ENCODE measurements around the gene TAF6L. TPM values are rescaled to one million over a fixed set of nuclear protein-coding genes. Genes with fewer than 3 reads are reported as not detected.

TAF6L gene
- total RNA-seq, 2 donors from 2014 or later, result 37.4 to 41.7 TPM

DNA sequence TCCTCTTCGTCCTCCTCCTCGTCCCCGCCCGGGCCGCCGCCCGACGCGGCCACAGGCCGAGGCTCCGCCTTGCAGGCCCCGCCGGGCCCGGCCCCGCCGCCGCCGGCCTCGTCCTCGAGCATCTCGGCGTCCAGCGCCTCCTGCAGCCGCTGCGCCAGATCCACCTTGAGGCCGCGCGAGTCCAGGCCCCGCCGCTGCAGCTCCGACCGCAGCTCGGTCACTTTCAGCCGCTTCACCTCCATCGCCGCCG lies 44.4 kb upstream of the TAF6L start:
- H3K27ac Mint-ChIP-seq, result peak overlapping the region; percentile 99
- Histone ChIP-seq H3K9ac (ENCODE audit: extremely low read depth, low read length, poor library complexity, severe bottlenecking) (peak overlapping the region; percentile 78), H3K4me3 (ENCODE audit: low read length) (peak overlapping the region; percentile 97), H3K27me3 (ENCODE audit: control insufficient read depth, insufficient read depth, low read length, poor library complexity, severe bottlenecking) (no peaks in the 10 kb centered on the region), H3K36me3 (ENCODE audit: control insufficient read depth, insufficient read depth, low read length) (peaks cover 40% of the 10 kb centered on the region), H3K4me1 (ENCODE audit: control insufficient read depth, insufficient read depth, low read length) (no peaks in the 10 kb centered on the region), H3K27ac (ENCODE audit: low read depth, low read length) (peak overlapping the region; percentile 93), H3K9me3 (ENCODE audit: control insufficient read depth, low read length) (no peaks in the 10 kb centered on the region)
- peak overlapping the region; percentile 96 for H3K4me3 Mint-ChIP-seq
- H3K9me3 Mint-ChIP-seq, result no peaks in the 10 kb centered on the region
- H3K4me1 Mint-ChIP-seq, result peaks cover 22% of the 10 kb centered on the region
- peaks cover 45% of the 10 kb centered on the region for H3K36me3 Mint-ChIP-seq (ENCODE audit: low read depth)
- TF ChIP-seq, protein P1, sequence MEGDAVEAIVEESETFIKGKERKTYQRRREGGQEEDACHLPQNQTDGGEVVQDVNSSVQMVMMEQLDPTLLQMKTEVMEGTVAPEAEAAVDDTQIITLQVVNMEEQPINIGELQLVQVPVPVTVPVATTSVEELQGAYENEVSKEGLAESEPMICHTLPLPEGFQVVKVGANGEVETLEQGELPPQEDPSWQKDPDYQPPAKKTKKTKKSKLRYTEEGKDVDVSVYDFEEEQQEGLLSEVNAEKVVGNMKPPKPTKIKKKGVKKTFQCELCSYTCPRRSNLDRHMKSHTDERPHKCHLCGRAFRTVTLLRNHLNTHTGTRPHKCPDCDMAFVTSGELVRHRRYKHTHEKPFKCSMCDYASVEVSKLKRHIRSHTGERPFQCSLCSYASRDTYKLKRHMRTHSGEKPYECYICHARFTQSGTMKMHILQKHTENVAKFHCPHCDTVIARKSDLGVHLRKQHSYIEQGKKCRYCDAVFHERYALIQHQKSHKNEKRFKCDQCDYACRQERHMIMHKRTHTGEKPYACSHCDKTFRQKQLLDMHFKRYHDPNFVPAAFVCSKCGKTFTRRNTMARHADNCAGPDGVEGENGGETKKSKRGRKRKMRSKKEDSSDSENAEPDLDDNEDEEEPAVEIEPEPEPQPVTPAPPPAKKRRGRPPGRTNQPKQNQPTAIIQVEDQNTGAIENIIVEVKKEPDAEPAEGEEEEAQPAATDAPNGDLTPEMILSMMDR (conservative IDR thresholded peaks at IDR 0.05), result no peak
- 0% methylated on average over 37 of the region's 37 CpGs; no CpG with 5 or more reads in 1 of the 2 experiments for WGBS, 2 experiments (ENCODE audit: insufficient coverage in 1 of 2, insufficient read length in 1 of 2)
- no peak for DNase-seq
- no peaks in the 10 kb centered on the region for H3K27me3 Mint-ChIP-seq (ENCODE audit: insufficient read depth)

DNA sequence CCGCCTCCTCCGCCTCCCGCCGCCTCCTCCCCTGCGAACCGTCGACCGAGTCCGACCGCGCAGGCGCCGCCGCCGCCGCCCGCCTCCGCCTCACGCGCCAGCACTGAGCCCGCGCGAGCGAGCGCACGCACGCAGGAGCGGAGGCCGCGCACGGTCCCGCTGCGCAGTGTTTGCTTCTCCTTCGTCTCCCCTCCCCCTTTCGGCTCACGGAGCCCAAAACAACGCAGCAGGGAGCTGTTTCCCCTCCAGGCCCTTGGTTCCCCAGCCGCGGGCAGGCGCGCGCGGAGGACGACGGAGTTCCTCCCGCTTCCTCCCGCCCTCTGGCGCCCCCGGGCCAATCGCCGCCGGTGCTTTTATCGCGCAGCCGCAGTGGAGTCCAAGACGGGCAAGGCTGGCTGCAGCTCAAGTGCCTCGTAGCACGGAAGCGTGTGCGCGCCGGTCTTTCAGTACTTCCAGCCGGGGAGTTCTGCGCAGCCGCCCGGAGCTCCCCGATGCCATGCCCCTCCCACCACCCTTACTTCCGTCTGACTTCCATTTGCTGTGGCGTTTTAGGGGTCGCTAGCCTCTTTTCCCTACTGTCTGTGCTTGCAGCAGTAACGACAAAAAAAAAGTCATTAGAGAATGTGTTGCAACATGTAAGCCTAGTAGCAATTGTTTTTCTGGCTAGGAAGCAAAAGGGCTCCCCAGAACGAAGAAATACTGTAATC lies 43.9 kb upstream of the TAF6L start, which contains the start of gene HNRNPUL2:
TSS of gene HNRNPUL2 (minus strand) at position 293 of the 707 bp plus-strand sequence. CDS start 301 bp downstream, outside the sequence.
- Histone ChIP-seq H3K4me3 (ENCODE audit: low read length) (peak within 1 kb of the TSS; percentile 97), H3K27ac (ENCODE audit: low read depth, low read length) (peak within 1 kb of the TSS; percentile 97), H3K27me3 (ENCODE audit: control insufficient read depth, insufficient read depth, low read length, poor library complexity, severe bottlenecking) (no peaks in the 10 kb centered on the region), H3K9ac (ENCODE audit: extremely low read depth, low read length, poor library complexity, severe bottlenecking) (peak within 1 kb of the TSS; percentile 85), H3K4me1 (ENCODE audit: control insufficient read depth, insufficient read depth, low read length) (no peaks in the 10 kb centered on the region), H3K36me3 (ENCODE audit: control insufficient read depth, insufficient read depth, low read length) (peaks cover 35% of the 10 kb centered on the region), H3K9me3 (ENCODE audit: control insufficient read depth, low read length) (no peaks in the 10 kb centered on the region)
- peak; percentile 100 for DNase-seq
- Mint-ChIP-seq H3K4me1 (peaks cover 20% of the 10 kb centered on the region), H3K27ac (peak within 1 kb of the TSS; percentile 99), H3K4me3 (peak within 1 kb of the TSS; percentile 96), H3K9me3 (no peaks in the 10 kb centered on the region), H3K36me3 (ENCODE audit: low read depth) (peaks cover 40% of the 10 kb centered on the region), H3K27me3 (ENCODE audit: insufficient read depth) (no peaks in the 10 kb centered on the region)
- TF ChIP-seq, protein P1 (conservative IDR thresholded peaks at IDR 0.05), result peak; percentile 21
- 0% methylated on average over 7 to 72 of the region's 72 CpGs for WGBS, 2 experiments (ENCODE audit: insufficient coverage in 1 of 2, insufficient read length in 1 of 2)

DNA sequence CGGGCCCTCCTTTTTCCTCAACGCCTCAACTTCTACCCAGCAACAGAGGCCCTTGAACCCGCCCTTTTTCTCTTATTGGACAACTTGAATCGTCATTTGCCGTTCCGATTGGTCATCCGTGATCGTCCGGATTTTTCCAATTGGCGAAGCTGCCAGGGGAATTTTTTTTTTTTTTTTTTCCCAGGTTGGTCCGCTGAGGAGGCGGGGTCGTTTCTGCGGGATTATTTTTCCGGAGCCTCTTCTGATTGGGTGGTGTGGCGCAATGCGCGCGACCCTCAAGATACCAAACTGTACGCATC lies 43.4 kb upstream of the TAF6L start:
- Mint-ChIP-seq H3K4me3 (peak overlapping the region; percentile 96), H3K27ac (peak overlapping the region; percentile 99), H3K27me3 (ENCODE audit: insufficient read depth) (no peaks in the 10 kb centered on the region), H3K36me3 (ENCODE audit: low read depth) (peaks cover 35% of the 10 kb centered on the region), H3K9me3 (no peaks in the 10 kb centered on the region), H3K4me1 (peaks cover 20% of the 10 kb centered on the region)
- no peaks in the 10 kb centered on the region for H3K4me1 ChIP-seq (ENCODE audit: control insufficient read depth, insufficient read depth, low read length)
- TF ChIP-seq, protein P1 (conservative IDR thresholded peaks at IDR 0.05), result no peak
- peak; percentile 95 for DNase-seq
- H3K4me3 ChIP-seq (ENCODE audit: low read length), result peak overlapping the region; percentile 97
- H3K27me3 ChIP-seq (ENCODE audit: control insufficient read depth, insufficient read depth, low read length, poor library complexity, severe bottlenecking), result no peaks in the 10 kb centered on the region
- peak overlapping the region; percentile 85 for H3K9ac ChIP-seq (ENCODE audit: extremely low read depth, low read length, poor library complexity, severe bottlenecking)
- H3K9me3 ChIP-seq (ENCODE audit: control insufficient read depth, low read length), result no peaks in the 10 kb centered on the region
- peak overlapping the region; percentile 97 for H3K27ac ChIP-seq (ENCODE audit: low read depth, low read length)
- 0% methylated on average over 16 to 20 of the region's 20 CpGs for WGBS, 2 experiments (ENCODE audit: insufficient coverage in 1 of 2, insufficient read length in 1 of 2)
- peaks cover 31% of the 10 kb centered on the region for H3K36me3 ChIP-seq (ENCODE audit: control insufficient read depth, insufficient read depth, low read length)

All from endodermal cell (in vitro differentiated cells).